Measurements from ENCODE around the gene AFDN.

The AFDN gene

GRCh38 chr6:167993169-167993568 is 166.5 kb downstream of the AFDN start:
- intact Hi-C loops (cut with DNase I; ENCODE audit: low total_unique reads) = no loop called here
- no peak overlapping the region for H3K4me3 ChIP-seq
- no peaks in the 10 kb centered on the region for H3K4me1 ChIP-seq
- H3K36me3 ChIP-seq = no peaks in the 10 kb centered on the region
- TF ChIP-seq CTCF (IDR thresholded peaks at IDR 0.05) = no peak
- no peaks in the 10 kb centered on the region for H3K9me3 ChIP-seq
- H3K27ac ChIP-seq = no peak overlapping the region
- H3K27me3 ChIP-seq = peaks cover 0 to 11% of the 10 kb centered on the region in 2 donors
- DNase-seq = no peak

GRCh38 chr6:167993831-167994230 is 167.1 kb downstream of the AFDN start:
- intact Hi-C loops (cut with DNase I; ENCODE audit: low total_unique reads) = no loop called here
- no peak for TF ChIP-seq CTCF (IDR thresholded peaks at IDR 0.05)
- no peak for DNase-seq
- Histone ChIP-seq H3K27ac (no peak overlapping the region), H3K4me1 (no peaks in the 10 kb centered on the region), H3K4me3 (no peak overlapping the region), H3K9me3 (no peaks in the 10 kb centered on the region), H3K27me3 (peaks cover 0 to 11% of the 10 kb centered on the region in 2 donors), H3K36me3 (no peaks in the 10 kb centered on the region)

GRCh38 chr6:167995302-167995701 is 168.6 kb downstream of the AFDN start:
- no peak for TF ChIP-seq CTCF (IDR thresholded peaks at IDR 0.05)
- Histone ChIP-seq H3K4me1 (no peaks in the 10 kb centered on the region), H3K4me3 (no peak overlapping the region), H3K9me3 (no peaks in the 10 kb centered on the region), H3K27ac (no peak overlapping the region), H3K36me3 (no peaks in the 10 kb centered on the region), H3K27me3 (peaks cover 0 to 14% of the 10 kb centered on the region in 2 donors)
- intact Hi-C loops (cut with DNase I; ENCODE audit: low total_unique reads) = no loop called here
- DNase-seq = no peak

GRCh38 chr6:167995731-167996151 is 169.0 kb downstream of the AFDN start:
- Histone ChIP-seq H3K27me3 (peaks cover 0 to 17% of the 10 kb centered on the region in 2 donors), H3K4me3 (no peak overlapping the region), H3K36me3 (no peaks in the 10 kb centered on the region), H3K9me3 (no peaks in the 10 kb centered on the region), H3K27ac (no peak overlapping the region), H3K4me1 (no peaks in the 10 kb centered on the region)
- DNase-seq = no peak
- intact Hi-C loops (cut with DNase I; ENCODE audit: low total_unique reads) = no loop called here
- TF ChIP-seq CTCF (IDR thresholded peaks at IDR 0.05) = no peak

- Histone ChIP-seq H3K9me3 (no peaks in the 10 kb centered on the region), H3K4me1 (no peaks in the 10 kb centered on the region), H3K27ac (no peak overlapping the region), H3K4me3 (no peak overlapping the region), H3K27me3 (peaks cover 0 to 23% of the 10 kb centered on the region in 2 donors), H3K36me3 (no peaks in the 10 kb centered on the region)
- no peak for TF ChIP-seq CTCF (IDR thresholded peaks at IDR 0.05)
- intact Hi-C loops (cut with DNase I; ENCODE audit: low total_unique reads) = no loop called here
- DNase-seq = peak in 1 of 2 donors; percentile 56
These were observed 169.9 kb downstream of the AFDN start for GRCh38 chr6:167996424-167997199.
